GM12873 (cell line): ENCODE measurements around the gene ESR1.

Experiments used
- CTCF ChIP-seq: IDR thresholded peaks from 2 replicates; pipeline ENCODE4 v1.5.1; 2012; ENCODE audit warnings: low read depth, mild to moderate bottlenecking, moderate library complexity, low read length, control low read depth; ENCODE audit not compliant: insufficient read depth; ENCODE audit errors: missing control alignments

ESR1 gene

GRCh38 chr6:151804585-151805285 is 2.7 kb upstream of the ESR1 start:
- TF ChIP-seq CTCF: no peak

- no peak for TF ChIP-seq CTCF
These were observed 2.1 kb upstream of the ESR1 start for GRCh38 chr6:151805286-151805840.

- no peak for TF ChIP-seq CTCF
These were observed 547 bp upstream of the ESR1 start for GRCh38 chr6:151806757-151807512.

- no peak for TF ChIP-seq CTCF
These were observed 1.1 kb downstream of the ESR1 start for GRCh38 chr6:151808371-151809241.

- no peak for TF ChIP-seq CTCF
These were observed 3.6 kb downstream of the ESR1 start for GRCh38 chr6:151811081-151811480.

GRCh38 chr6:151813858-151814257 is 6.4 kb downstream of the ESR1 start:
- TF ChIP-seq CTCF: no peak
